Testis (tissue), 3 donors: Measurements from ENCODE around the gene GRWD1. TPM values are rescaled to one million over a fixed set of nuclear protein-coding genes. Genes with fewer than 3 reads are reported as not detected.
A peak's percentile ranks its signal among the peaks of the same experiment; 100 is the strongest.

Experiments
- DNase-seq: peaks from one replicate; pipeline ENCODE4 v3.0.0-alpha.2; 2019
- H3K27ac ChIP-seq, 2 donors: fragments of 200-600 bp; sonication (generic); one replicate each; pipeline ENCODE4 v1.5.1; 2019
- H3K27me3 ChIP-seq: fragments of 200-600 bp; sonication (generic); one replicate; pipeline ENCODE4 v1.5.1; 2019
- H3K36me3 ChIP-seq: fragments of 200-600 bp; sonication (generic); one replicate; pipeline ENCODE4 v1.5.1; 2017; ENCODE audit warnings: low read depth; ENCODE audit errors: missing control alignments
- H3K4me1 ChIP-seq: fragments of 200-600 bp; sonication (generic); one replicate; pipeline ENCODE4 v1.5.1; 2019
- H3K4me3 ChIP-seq, 2 donors: fragments of 200-600 bp; sonication (generic); one replicate each; pipeline ENCODE4 v1.5.1; 2017 to 2019
- H3K9me3 ChIP-seq: fragments of 200-600 bp; sonication (generic); one replicate; pipeline ENCODE4 v1.5.1; 2017
- POLR2A ChIP-seq: fragments of 450-650 bp; IDR thresholded peaks from one replicate; pipeline ENCODE4 v1.6.1; 2017; ENCODE audit warnings: antibody characterized with exemption, mild to moderate bottlenecking, moderate library complexity
- whole genome bisulfite sequencing, 2 donors: methylation state at CpG; one replicate each; pipeline ENCODE4 v1.1.5; 2018; 5-methylcytosine and 5-hydroxymethylcytosine counted together
- intact Hi-C: fragments of 100-400 bp; cut with DNase I; formaldehyde crosslinking; loops from one replicate; pipeline ENCODE4 v1.15.1; 2023; ENCODE audit warnings: low total_unique reads
- polyA plus RNA-seq: library from polyadenylated mRNA; stranded (reverse); fragments of 350-450 nt; fragmentation: Illumina TruSeq; extraction: RNeasy Lipid Tissue Mini Kit (QIAGEN cat#74804); gene quantifications from one replicate; pipeline ENCODE4 v1.2.3, GENCODE V29; 2014; ENCODE audit warnings: low read depth, low replicate concordance; ENCODE audit not compliant: insufficient read depth
- total RNA-seq, 2 donors: library from RNA; depleted of rRNA; stranded (reverse); fragments of >200 nt; gene quantifications; one replicate each; pipeline ENCODE4 v1.2.3, GENCODE V29; 2016
- TF ChIP-seq, protein P1 (sequence below), 3 experiments: fragments of 450-650 bp in 2 of 3; fragments of 200-600 bp in 1 of 3; sonication (generic) in 1 of 3; IDR thresholded peaks; one replicate each; pipeline ENCODE4 v1.5.1; 2016 to 2019; ENCODE audit warnings: antibody characterized with exemption in 3 of 3, mild to moderate bottlenecking in 2 of 3, moderate library complexity in 1 of 3

Gene GRWD1
- total and polyA plus RNA-seq, 3 donors from 2014 or later: 17.8 to 35.2 (median 32.8) TPM

DNA sequence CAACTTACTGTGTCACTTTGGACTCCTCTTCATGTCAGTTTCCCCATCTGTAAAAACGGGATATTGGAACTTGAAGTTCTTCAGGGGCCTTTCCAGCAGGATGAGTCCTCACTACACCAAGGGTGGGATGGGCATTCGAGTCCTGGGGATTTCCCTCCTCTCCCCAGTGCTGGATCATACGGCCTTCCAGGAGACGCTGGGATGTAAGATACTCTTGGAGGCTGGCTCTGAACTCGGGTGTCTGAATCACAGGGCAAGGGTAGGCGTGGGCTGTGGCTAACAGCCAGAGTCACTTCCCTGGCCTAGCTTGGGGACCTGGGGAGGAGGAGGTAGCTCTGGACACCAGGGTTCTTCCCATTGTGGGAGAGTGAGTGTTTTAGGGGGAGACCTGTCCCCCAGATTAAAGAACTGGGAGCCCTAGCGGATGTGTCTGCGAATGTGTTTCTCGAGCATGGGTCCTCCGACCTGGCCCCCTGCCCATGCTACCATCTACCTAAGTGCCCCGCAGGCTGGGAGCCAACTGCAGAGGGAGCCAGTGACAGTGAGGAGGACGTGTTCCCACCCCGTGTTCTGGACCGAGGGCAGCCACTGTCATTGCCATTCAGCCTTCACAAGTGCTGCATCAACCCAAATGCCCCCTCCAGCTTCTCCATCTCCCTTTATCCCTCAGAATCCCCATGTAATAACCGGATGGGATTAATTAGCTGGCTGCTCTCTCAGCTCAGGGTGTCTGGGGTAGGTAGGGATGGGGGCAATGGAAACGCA lies 21.0 kb downstream of the GRWD1 start:
- H3K27me3 ChIP-seq: no peaks in the 10 kb centered on the region
- H3K9me3 ChIP-seq: no peaks in the 10 kb centered on the region
- H3K4me3 ChIP-seq: no peak overlapping the region
- TF ChIP-seq, protein P1, sequence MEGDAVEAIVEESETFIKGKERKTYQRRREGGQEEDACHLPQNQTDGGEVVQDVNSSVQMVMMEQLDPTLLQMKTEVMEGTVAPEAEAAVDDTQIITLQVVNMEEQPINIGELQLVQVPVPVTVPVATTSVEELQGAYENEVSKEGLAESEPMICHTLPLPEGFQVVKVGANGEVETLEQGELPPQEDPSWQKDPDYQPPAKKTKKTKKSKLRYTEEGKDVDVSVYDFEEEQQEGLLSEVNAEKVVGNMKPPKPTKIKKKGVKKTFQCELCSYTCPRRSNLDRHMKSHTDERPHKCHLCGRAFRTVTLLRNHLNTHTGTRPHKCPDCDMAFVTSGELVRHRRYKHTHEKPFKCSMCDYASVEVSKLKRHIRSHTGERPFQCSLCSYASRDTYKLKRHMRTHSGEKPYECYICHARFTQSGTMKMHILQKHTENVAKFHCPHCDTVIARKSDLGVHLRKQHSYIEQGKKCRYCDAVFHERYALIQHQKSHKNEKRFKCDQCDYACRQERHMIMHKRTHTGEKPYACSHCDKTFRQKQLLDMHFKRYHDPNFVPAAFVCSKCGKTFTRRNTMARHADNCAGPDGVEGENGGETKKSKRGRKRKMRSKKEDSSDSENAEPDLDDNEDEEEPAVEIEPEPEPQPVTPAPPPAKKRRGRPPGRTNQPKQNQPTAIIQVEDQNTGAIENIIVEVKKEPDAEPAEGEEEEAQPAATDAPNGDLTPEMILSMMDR (IDR thresholded peaks at IDR 0.05): no peak
- no peak for TF ChIP-seq POLR2A
- H3K4me1 ChIP-seq: peaks cover 10% of the 10 kb centered on the region
- intact Hi-C loops: no loop called here
- WGBS, 2 donors: 74 to 77% methylated on average over 15 to 16 of the region's 16 CpGs
- DNase-seq: no peak
- no peak overlapping the region for H3K27ac ChIP-seq
- no peaks in the 10 kb centered on the region for H3K36me3 ChIP-seq

GRCh38 chr19:48468772-48469288 lies 23.0 kb downstream of the GRWD1 start:
- Histone ChIP-seq H3K36me3 (no peaks in the 10 kb centered on the region), H3K4me3 (peak overlapping the region; percentile 82 to 86), H3K27me3 (no peaks in the 10 kb centered on the region), H3K4me1 (peaks cover 10% of the 10 kb centered on the region), H3K27ac (peak overlapping the region; percentile 96 to 97), H3K9me3 (no peaks in the 10 kb centered on the region)
- TF ChIP-seq, protein P1 (IDR thresholded peaks at IDR 0.05): peak in 1 of 3 experiments; percentile 14
- no peak for TF ChIP-seq POLR2A
- WGBS, 2 donors: 0 to 1% methylated on average over 8 to 32 of the region's 36 CpGs
- intact Hi-C loops: no loop called here
- DNase-seq: peak; percentile 100

DNA sequence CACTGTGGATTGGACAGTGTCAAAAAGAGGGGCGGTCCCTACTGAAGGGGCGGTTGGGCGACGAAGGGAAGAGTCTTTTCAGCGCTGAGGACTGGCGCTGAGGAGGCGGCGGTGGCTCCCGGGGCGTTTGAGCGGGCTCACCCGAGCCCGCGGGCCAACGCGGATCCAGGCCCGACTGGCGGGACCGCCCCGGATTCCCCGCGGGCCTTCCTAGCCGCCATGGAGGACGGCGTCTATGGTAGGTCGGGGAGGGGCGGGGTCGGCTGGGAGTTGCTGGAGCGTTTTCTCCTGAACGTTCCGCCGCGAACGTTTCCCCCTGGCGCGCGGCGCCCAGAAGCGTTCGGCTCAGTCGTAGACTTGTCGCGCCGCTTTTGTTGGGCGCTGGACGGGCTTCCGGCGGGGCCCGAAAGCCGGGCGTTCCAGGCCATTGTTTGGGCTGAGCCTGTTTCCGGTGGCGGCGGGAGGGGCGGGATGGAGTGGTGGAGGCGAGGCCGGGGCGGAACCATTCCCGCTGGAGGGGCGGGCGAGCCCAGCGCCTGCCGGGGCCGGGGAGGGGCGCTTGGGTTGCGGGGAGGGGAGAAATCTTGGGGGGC lies 23.6 kb downstream of the GRWD1 start, which contains the start of gene CYTH2:
Gene CYTH2, plus strand, starts transcription at position 81 of the 593 bp plus-strand sequence. Its CDS starts 139 bp downstream, at position 220.
- intact Hi-C loops: no loop called here

DNA sequence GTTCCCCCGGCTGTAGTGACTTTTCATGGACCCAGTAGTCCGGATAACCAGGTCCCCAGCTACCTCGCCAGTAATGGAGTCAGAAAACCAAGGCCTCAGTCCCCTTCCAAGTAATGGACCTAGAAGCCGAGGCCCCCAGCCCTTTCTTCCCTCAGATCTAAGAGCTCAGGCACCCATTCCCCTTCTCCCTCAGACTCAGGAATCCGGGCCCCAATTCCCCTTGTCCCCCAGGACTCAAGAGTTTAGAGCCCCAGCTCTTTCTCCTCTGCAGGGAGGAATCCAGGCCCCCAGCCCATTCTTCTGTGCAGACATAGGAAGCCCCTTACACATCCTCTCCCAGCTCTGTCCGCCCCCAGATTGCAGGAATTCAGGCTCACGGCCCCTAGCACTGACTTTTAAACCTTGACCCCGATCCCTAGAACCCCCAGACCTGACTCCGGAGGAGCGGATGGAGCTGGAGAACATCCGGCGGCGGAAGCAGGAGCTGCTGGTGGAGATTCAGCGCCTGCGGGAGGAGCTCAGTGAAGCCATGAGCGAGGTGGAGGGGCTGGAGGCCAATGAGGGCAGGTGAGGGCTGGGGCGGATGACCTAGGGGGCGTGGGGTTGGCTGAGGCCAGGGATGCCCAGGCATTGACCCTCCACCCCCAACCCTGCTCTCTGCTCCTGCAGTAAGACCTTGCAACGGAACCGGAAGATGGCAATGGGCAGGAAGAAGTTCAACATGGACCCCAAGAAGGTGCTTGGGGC lies 24.3 kb downstream of the GRWD1 start:
- H3K4me1 ChIP-seq: peaks cover 10% of the 10 kb centered on the region
- no peaks in the 10 kb centered on the region for H3K9me3 ChIP-seq
- intact Hi-C loops: no loop called here
- peak overlapping the region; percentile 96 to 97 for H3K27ac ChIP-seq
- H3K4me3 ChIP-seq: peak overlapping the region; percentile 82 to 86
- H3K36me3 ChIP-seq: no peaks in the 10 kb centered on the region
- WGBS, 2 donors: 33 to 42% methylated on average over 11 to 20 of the region's 20 CpGs
- DNase-seq: no peak
- TF ChIP-seq, protein P1 (IDR thresholded peaks at IDR 0.05): no peak
- no peak for TF ChIP-seq POLR2A
- no peaks in the 10 kb centered on the region for H3K27me3 ChIP-seq

More for the DNA sequence above, 23.6 kb downstream of the GRWD1 start, which contains the start of gene CYTH2:
- peak within 1 kb of the TSS; percentile 96 to 97 for H3K27ac ChIP-seq
- TF ChIP-seq, protein P1 (IDR thresholded peaks at IDR 0.05): no peak
- TF ChIP-seq POLR2A: peak; percentile 72
- H3K9me3 ChIP-seq: no peaks in the 10 kb centered on the region
- DNase-seq: peak; percentile 90
- peaks cover 10% of the 10 kb centered on the region for H3K4me1 ChIP-seq
- H3K27me3 ChIP-seq: no peaks in the 10 kb centered on the region
- peak within 1 kb of the TSS; percentile 82 to 86 for H3K4me3 ChIP-seq
- 0% methylated on average over 45 of the region's 66 CpGs; no CpG with 5 or more reads in 1 of the 2 donors for WGBS, 2 donors
- H3K36me3 ChIP-seq: no peaks in the 10 kb centered on the region
